Neural cell (in vitro differentiated cells): ENCODE measurements around the gene TMED8.

Source experiments
- EP300 ChIP-seq: fragments of 450-650 bp; conservative IDR thresholded peaks from 2 replicates; pipeline ENCODE4 v1.6.1; 2014; ENCODE audit warnings: antibody characterized with exemption, mild to moderate bottlenecking, moderate library complexity; ENCODE audit not compliant: poor library complexity, severe bottlenecking
- EZH2 ChIP-seq: fragments of 200-600, 300-800 bp; shearing (Covaris generic), sonication (generic); IDR thresholded peaks from 2 replicates; pipeline ENCODE4 v1.6.1; 2014; ENCODE audit warnings: antibody characterized with exemption, low read length, borderline replicate concordance, mild to moderate bottlenecking; ENCODE audit not compliant: insufficient read depth, poor library complexity, severe bottlenecking
- POLR2AphosphoS5 ChIP-seq: IDR thresholded peaks from 2 replicates; pipeline ENCODE4 v1.6.1; 2012
- SMC3 ChIP-seq: fragments of 450-650 bp; conservative IDR thresholded peaks from 2 replicates; pipeline ENCODE4 v1.6.1; 2014; ENCODE audit warnings: antibody characterized with exemption, mild to moderate bottlenecking, moderate library complexity; ENCODE audit not compliant: poor library complexity
- TF ChIP-seq, protein P1 (sequence below): fragments of 450-650 bp; IDR thresholded peaks from 2 replicates; pipeline ENCODE4 v1.5.1; 2014; ENCODE audit warnings: antibody characterized with exemption, mild to moderate bottlenecking, moderate library complexity; ENCODE audit not compliant: poor library complexity, severe bottlenecking
- TF ChIP-seq, protein P2 (sequence below): IDR thresholded peaks from 2 replicates; pipeline ENCODE4 v1.6.1; 2012; ENCODE audit warnings: borderline replicate concordance

DNA sequence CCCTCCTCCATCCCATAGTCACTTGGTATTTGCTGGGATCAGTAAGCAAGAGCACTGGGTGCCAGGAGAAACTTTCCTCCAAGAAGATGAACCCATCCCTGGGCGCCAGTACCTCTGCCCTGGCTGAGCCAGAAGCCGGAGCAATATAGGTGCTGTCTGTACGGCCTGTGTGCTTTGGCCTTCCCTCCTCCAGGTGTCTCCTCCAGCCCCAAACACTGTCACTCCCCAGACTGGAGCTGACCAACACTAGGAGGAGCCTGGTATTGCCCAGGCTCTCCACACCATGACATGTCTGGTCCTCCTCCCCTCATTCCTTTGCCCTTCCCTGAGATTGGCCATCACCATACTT is 51.2 kb downstream of the TMED8 start:
- no peak for TF ChIP-seq POLR2AphosphoS5
- no peak for TF ChIP-seq SMC3
- TF ChIP-seq EZH2, result no peak
- TF ChIP-seq, protein P1, sequence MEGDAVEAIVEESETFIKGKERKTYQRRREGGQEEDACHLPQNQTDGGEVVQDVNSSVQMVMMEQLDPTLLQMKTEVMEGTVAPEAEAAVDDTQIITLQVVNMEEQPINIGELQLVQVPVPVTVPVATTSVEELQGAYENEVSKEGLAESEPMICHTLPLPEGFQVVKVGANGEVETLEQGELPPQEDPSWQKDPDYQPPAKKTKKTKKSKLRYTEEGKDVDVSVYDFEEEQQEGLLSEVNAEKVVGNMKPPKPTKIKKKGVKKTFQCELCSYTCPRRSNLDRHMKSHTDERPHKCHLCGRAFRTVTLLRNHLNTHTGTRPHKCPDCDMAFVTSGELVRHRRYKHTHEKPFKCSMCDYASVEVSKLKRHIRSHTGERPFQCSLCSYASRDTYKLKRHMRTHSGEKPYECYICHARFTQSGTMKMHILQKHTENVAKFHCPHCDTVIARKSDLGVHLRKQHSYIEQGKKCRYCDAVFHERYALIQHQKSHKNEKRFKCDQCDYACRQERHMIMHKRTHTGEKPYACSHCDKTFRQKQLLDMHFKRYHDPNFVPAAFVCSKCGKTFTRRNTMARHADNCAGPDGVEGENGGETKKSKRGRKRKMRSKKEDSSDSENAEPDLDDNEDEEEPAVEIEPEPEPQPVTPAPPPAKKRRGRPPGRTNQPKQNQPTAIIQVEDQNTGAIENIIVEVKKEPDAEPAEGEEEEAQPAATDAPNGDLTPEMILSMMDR, result no peak
- TF ChIP-seq, protein P2, sequence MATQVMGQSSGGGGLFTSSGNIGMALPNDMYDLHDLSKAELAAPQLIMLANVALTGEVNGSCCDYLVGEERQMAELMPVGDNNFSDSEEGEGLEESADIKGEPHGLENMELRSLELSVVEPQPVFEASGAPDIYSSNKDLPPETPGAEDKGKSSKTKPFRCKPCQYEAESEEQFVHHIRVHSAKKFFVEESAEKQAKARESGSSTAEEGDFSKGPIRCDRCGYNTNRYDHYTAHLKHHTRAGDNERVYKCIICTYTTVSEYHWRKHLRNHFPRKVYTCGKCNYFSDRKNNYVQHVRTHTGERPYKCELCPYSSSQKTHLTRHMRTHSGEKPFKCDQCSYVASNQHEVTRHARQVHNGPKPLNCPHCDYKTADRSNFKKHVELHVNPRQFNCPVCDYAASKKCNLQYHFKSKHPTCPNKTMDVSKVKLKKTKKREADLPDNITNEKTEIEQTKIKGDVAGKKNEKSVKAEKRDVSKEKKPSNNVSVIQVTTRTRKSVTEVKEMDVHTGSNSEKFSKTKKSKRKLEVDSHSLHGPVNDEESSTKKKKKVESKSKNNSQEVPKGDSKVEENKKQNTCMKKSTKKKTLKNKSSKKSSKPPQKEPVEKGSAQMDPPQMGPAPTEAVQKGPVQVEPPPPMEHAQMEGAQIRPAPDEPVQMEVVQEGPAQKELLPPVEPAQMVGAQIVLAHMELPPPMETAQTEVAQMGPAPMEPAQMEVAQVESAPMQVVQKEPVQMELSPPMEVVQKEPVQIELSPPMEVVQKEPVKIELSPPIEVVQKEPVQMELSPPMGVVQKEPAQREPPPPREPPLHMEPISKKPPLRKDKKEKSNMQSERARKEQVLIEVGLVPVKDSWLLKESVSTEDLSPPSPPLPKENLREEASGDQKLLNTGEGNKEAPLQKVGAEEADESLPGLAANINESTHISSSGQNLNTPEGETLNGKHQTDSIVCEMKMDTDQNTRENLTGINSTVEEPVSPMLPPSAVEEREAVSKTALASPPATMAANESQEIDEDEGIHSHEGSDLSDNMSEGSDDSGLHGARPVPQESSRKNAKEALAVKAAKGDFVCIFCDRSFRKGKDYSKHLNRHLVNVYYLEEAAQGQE, result no peak
- no peak for TF ChIP-seq EP300
